Transverse colon (tissue), 4 donors: Measurements from ENCODE around the gene TMEM138. TPM values are rescaled to one million over a fixed set of nuclear protein-coding genes. Genes with fewer than 3 reads are reported as not detected.

Experiments used
- DNase-seq: peaks from one replicate; pipeline ENCODE4 v3.0.0-alpha.2; 2019
- H3K27ac ChIP-seq, 4 donors: fragments of 200-600 bp; sonication (generic); 2 replicates each; pipeline ENCODE4 v1.5.1; 2016 to 2018; ENCODE audit warnings: inconsistent platforms in 4 of 4
- H3K27me3 ChIP-seq: fragments of 200-600 bp; sonication (generic); 2 replicates; pipeline ENCODE4 v1.5.1; 2017; ENCODE audit warnings: inconsistent platforms
- H3K36me3 ChIP-seq, 4 donors: fragments of 200-600 bp; sonication (generic); 2 replicates each; pipeline ENCODE4 v1.5.1; 2017 to 2019; ENCODE audit warnings: inconsistent platforms in 4 of 4
- H3K4me1 ChIP-seq, 4 donors: fragments of 200-600 bp; sonication (generic); 2 replicates each; pipeline ENCODE4 v1.5.1; 2017 to 2020; ENCODE audit warnings: inconsistent platforms in 4 of 4
- H3K4me3 ChIP-seq, 4 donors: fragments of 200-600 bp; sonication (generic); 1 replicate in 1 of 4; 2 replicates in 3 of 4; pipeline versions ENCODE4 v1.5.1 to v1.6.1; 2017 to 2019; ENCODE audit warnings: inconsistent platforms in 4 of 4
- H3K9me3 ChIP-seq, 2 donors: fragments of 200-600 bp; sonication (generic); 2 replicates each; pipeline ENCODE4 v1.5.1; 2017 to 2019; ENCODE audit warnings: inconsistent platforms in 2 of 2
- CTCF ChIP-seq, 5 experiments: fragments of 200-600 bp in 3 of 5; fragments of 450-650 bp in 2 of 5; sonication (generic) in 3 of 5; IDR thresholded peaks; 1 replicate in 2 of 5; 2 replicates in 3 of 5; pipeline ENCODE4 v1.5.1; 2016 to 2017; ENCODE audit warnings: antibody characterized with exemption in 5 of 5, inconsistent platforms in 3 of 5, mild to moderate bottlenecking in 2 of 5, moderate library complexity in 1 of 5
- EP300 ChIP-seq: sonication (generic); formaldehyde crosslinking; IDR thresholded peaks from one replicate; pipeline ENCODE4 v1.6.1; 2017; ENCODE audit warnings: antibody characterized with exemption, low read depth
- POLR2A ChIP-seq: fragments of 450-650 bp; IDR thresholded peaks from one replicate; pipeline ENCODE4 v1.6.1; 2016; ENCODE audit warnings: antibody characterized with exemption, mild to moderate bottlenecking, moderate library complexity
- POLR2AphosphoS5 ChIP-seq, 3 donors: sonication (generic); formaldehyde crosslinking; IDR thresholded peaks; one replicate each; pipeline ENCODE4 v1.6.1; 2016; ENCODE audit warnings: antibody characterized with exemption in 3 of 3
- WGBS, 2 donors: methylation state at CpG; one replicate each; pipeline ENCODE4 v1.1.5; 2018; ENCODE audit warnings: low coverage in 1 of 2; 5-methylcytosine and 5-hydroxymethylcytosine counted together
- in situ Hi-C, 4 donors: fragments of 200-750 bp; cut with MboI; loops; one replicate each; pipeline versions ENCODE4 v1.15.0 to v1.15.1; 2017; ENCODE audit warnings: low sequenced_read_pairs in 3 of 4, low pct_ligation_motif_present in 1 of 4, low pct_unique_long_range_greater_than_20kb in 1 of 4
- intact Hi-C: fragments of 100-400 bp; cut with DNase I; formaldehyde crosslinking; loops from one replicate; pipeline ENCODE4 v1.15.1; 2023; ENCODE audit warnings: low total_unique reads
- total RNA-seq, 4 donors: library from RNA; depleted of rRNA; stranded (reverse); fragments of >200 nt; gene quantifications; one replicate each; pipeline ENCODE4 v1.1.0, GENCODE V29; 2016

The TMEM138 gene
- total RNA-seq, 4 donors from 2014 or later: 27.9 to 51.6 (median 35.6) TPM

- Histone ChIP-seq H3K27ac (no peak overlapping the region), H3K9me3 (no peaks in the 10 kb centered on the region), H3K4me3 (no peak overlapping the region), H3K4me1 (peaks cover 0 to 14% (median 7%) of the 10 kb centered on the region in 4 donors), H3K27me3 (no peaks in the 10 kb centered on the region), H3K36me3 (no peaks in the 10 kb centered on the region)
- DNase-seq: no peak
- TF ChIP-seq POLR2AphosphoS5 (IDR thresholded peaks at IDR 0.05): no peak
- no peak for TF ChIP-seq POLR2A
- TF ChIP-seq EP300: no peak
- no peak for TF ChIP-seq CTCF (IDR thresholded peaks at IDR 0.05)
- in situ Hi-C loops: loop anchor here in 1 of 4 donors (25.0 kb wide), 1 partner anchor 505 kb away; the partner anchor contains the start of gene CCDC86
- 90 to 93% methylated on average over 5 to 20 of the region's 20 CpGs for WGBS, 2 donors
- intact Hi-C loops: no loop called here
Observed at GRCh38 chr11:61342207-61342803, 19.9 kb upstream of the TMEM138 start.

GRCh38 chr11:61343792-61344745, 18.1 kb upstream of the TMEM138 start:
- in situ Hi-C loops (loop anchor here in 1 of 4 donors (25.0 kb wide), 1 partner anchor 507 kb away; the partner anchor contains the start of gene CCDC86), intact Hi-C loops (no loop called here)
- H3K4me1 ChIP-seq: peaks cover 0 to 14% (median 7%) of the 10 kb centered on the region in 4 donors
- 81 to 95% methylated on average over 5 to 27 of the region's 29 CpGs for WGBS, 2 donors
- H3K36me3 ChIP-seq: peaks cover 0 to 5% (median under 1%) of the 10 kb centered on the region in 4 donors
- H3K27ac ChIP-seq: no peak overlapping the region
- no peak for DNase-seq
- no peaks in the 10 kb centered on the region for H3K27me3 ChIP-seq
- no peak for TF ChIP-seq POLR2AphosphoS5 (IDR thresholded peaks at IDR 0.05)
- no peak for TF ChIP-seq EP300
- no peak for TF ChIP-seq CTCF (IDR thresholded peaks at IDR 0.05)
- no peak for TF ChIP-seq POLR2A
- no peaks in the 10 kb centered on the region for H3K9me3 ChIP-seq
- no peak overlapping the region for H3K4me3 ChIP-seq

- TF ChIP-seq EP300 (no peak), CTCF (IDR thresholded peaks at IDR 0.05) (no peak), POLR2A (no peak), POLR2AphosphoS5 (IDR thresholded peaks at IDR 0.05) (no peak)
- intact Hi-C loops (no loop called here), in situ Hi-C loops (loop anchor here in 1 of 4 donors (25.0 kb wide), 1 partner anchor 508 kb away; the partner anchor contains the start of gene CCDC86)
- peaks cover 0 to 11% (median 4%) of the 10 kb centered on the region in 4 donors for H3K36me3 ChIP-seq
- H3K4me3 ChIP-seq: no peak overlapping the region
- 80% methylated on average over 2 of the region's 4 CpGs; no CpG with 5 or more reads in 1 of the 2 donors for WGBS, 2 donors
- DNase-seq: no peak
- no peak overlapping the region for H3K27ac ChIP-seq
- peaks cover 0 to 14% (median 7%) of the 10 kb centered on the region in 4 donors for H3K4me1 ChIP-seq
- no peaks in the 10 kb centered on the region for H3K9me3 ChIP-seq
- no peaks in the 10 kb centered on the region for H3K27me3 ChIP-seq
Observed at GRCh38 chr11:61345170-61345610, 17.0 kb upstream of the TMEM138 start.
